Endodermal cell (in vitro differentiated cells): ENCODE data around the gene FTHL17. TPM values are rescaled to one million over a fixed set of nuclear protein-coding genes. Genes with fewer than 3 reads are reported as not detected.

ENCODE experiments used
- DNase-seq: peaks from one replicate; pipeline ENCODE4 v3.0.0-alpha.2; 2017
- H3K27ac ChIP-seq: 2 replicates; pipeline ENCODE4 v1.5.1; 2013; ENCODE audit warnings: mild to moderate bottlenecking, low read depth, low read length, moderate library complexity
- H3K27me3 ChIP-seq: 2 replicates; pipeline ENCODE4 v1.6.1; 2013; ENCODE audit warnings: mild to moderate bottlenecking, low read length, moderate library complexity; ENCODE audit not compliant: insufficient read depth, control insufficient read depth, poor library complexity, severe bottlenecking
- H3K36me3 ChIP-seq: 2 replicates; pipeline ENCODE4 v1.7.0; 2013; ENCODE audit warnings: mild to moderate bottlenecking, low read length, moderate library complexity; ENCODE audit not compliant: control insufficient read depth, insufficient read depth
- H3K4me1 ChIP-seq: one replicate; pipeline ENCODE4 v1.7.0; 2013; ENCODE audit warnings: low read length; ENCODE audit not compliant: control insufficient read depth, insufficient read depth
- H3K4me3 ChIP-seq: 2 replicates; pipeline ENCODE4 v1.5.1; 2013; ENCODE audit warnings: mild to moderate bottlenecking, low read length, moderate library complexity
- H3K9ac ChIP-seq: 2 replicates; pipeline ENCODE4 v1.6.1; 2013; ENCODE audit warnings: mild to moderate bottlenecking, low read length, moderate library complexity; ENCODE audit not compliant: poor library complexity, severe bottlenecking; ENCODE audit errors: extremely low read depth
- H3K9me3 ChIP-seq: 2 replicates; pipeline ENCODE4 v1.6.1; 2013; ENCODE audit warnings: mild to moderate bottlenecking, low read length, moderate library complexity; ENCODE audit not compliant: control insufficient read depth
- H3K27ac Mint-ChIP-seq: 2 replicates; pipeline ENCODE4 v1.8.0; 2020; ENCODE audit warnings: mixed read lengths
- H3K27me3 Mint-ChIP-seq: 2 replicates; pipeline ENCODE4 v1.8.0; 2021; ENCODE audit warnings: mild to moderate bottlenecking, mixed read lengths; ENCODE audit not compliant: insufficient read depth
- H3K36me3 Mint-ChIP-seq: 2 replicates; pipeline ENCODE4 v1.8.0; 2020; ENCODE audit warnings: low read depth, mixed read lengths
- H3K4me1 Mint-ChIP-seq: 2 replicates; pipeline ENCODE4 v1.8.0; 2020; ENCODE audit warnings: mixed read lengths
- H3K4me3 Mint-ChIP-seq: 2 replicates; pipeline ENCODE4 v1.8.0; 2020; ENCODE audit warnings: mild to moderate bottlenecking, moderate library complexity, mixed read lengths
- H3K9me3 Mint-ChIP-seq: 2 replicates; pipeline ENCODE4 v1.8.0; 2020; ENCODE audit warnings: mild to moderate bottlenecking, mixed read lengths
- WGBS, 2 experiments: methylation state at CpG; one replicate each; pipeline versions ENCODE4 v1.1.5 to v1.1.7; 2013; ENCODE audit warnings: missing lambda C conversion rate in 2 of 2, mixed read lengths in 1 of 2; ENCODE audit not compliant: insufficient coverage in 1 of 2, insufficient read length in 1 of 2; 5-methylcytosine and 5-hydroxymethylcytosine counted together
- long read RNA-seq, 4 experiments: library from polyadenylated mRNA in 2 of 4; library from RNA in 1 of 4; library from capped mRNA in 1 of 4; stranded (forward) in 3 of 4; unstranded in 1 of 4; transcript quantifications; one replicate each; pipeline ENCODE4 v2.0.0, GENCODE V29; 2020 to 2021; ENCODE audit warnings: inconsistent platforms in 1 of 4
- polyA plus RNA-seq, 2 experiments: library from polyadenylated mRNA; stranded (reverse); fragments of 50-300 nt; gene quantifications; one replicate each; pipeline ENCODE4 v1.2.3, GENCODE V29; 2013
- total RNA-seq, 2 donors: library from RNA; stranded (reverse); fragmentation: NEBNext Ultra II Directional in 1 of 2; extraction: Animal tissue kit (Norgen Biotek cat#: 25700) in 1 of 2; gene quantifications; 2 replicates in 1 of 2; 3 replicates in 1 of 2; pipeline ENCODE4 v1.2.1, GENCODE V29; 2021
- TF ChIP-seq, protein P1 (sequence below): fragments of 200-600 bp; sonication (generic); conservative IDR thresholded peaks from 2 replicates; pipeline ENCODE4 v1.5.0; 2021; ENCODE audit warnings: antibody characterized with exemption, mild to moderate bottlenecking

The FTHL17 gene
- not detected for total RNA-seq
- not detected for polyA plus RNA-seq (2013, experiment 1 of 2)
- polyA plus RNA-seq (2013, experiment 2 of 2), result not detected
- long read RNA-seq, experiment 1, result 0 reads
- long read RNA-seq, experiment 2, result 0 reads
- long read RNA-seq, experiment 3, result 0 reads
- long read RNA-seq, experiment 4, result 0 reads

DNA sequence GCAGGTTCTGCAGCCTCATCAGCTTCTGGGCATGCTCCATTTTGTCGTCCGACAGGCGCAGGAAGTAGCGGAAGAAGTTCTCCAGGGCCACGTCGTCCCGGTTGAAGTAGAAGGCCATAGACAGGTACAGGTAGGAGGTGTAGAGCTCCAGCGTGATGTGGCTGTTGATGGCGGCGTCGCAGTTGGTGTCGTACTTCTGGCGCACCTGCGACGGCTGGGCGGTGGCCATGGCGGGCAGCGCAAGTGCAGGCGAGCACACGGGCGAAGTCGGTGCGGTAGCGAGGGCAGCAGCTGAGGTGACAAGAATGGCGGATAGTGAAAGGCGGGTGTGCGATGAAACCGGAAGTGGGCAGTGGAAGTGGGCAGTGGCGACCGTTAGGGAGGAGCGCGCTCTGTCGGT is at the start of gene FTHL17:
Gene FTHL17 (minus strand): TSS at position 317 of the 400 bp plus-strand sequence. CDS start 88 bp downstream, at position 229.
- no peaks in the 10 kb centered on the region for H3K4me1 ChIP-seq
- H3K27me3 ChIP-seq, result no peaks in the 10 kb centered on the region
- Mint-ChIP-seq H3K9me3 (peaks cover 69% of the 10 kb centered on the region), H3K4me3 (no peak within 1 kb of the TSS), H3K27ac (no peak within 1 kb of the TSS), H3K27me3 (no peaks in the 10 kb centered on the region), H3K36me3 (no peaks in the 10 kb centered on the region), H3K4me1 (peaks cover 9% of the 10 kb centered on the region)
- TF ChIP-seq, protein P1, sequence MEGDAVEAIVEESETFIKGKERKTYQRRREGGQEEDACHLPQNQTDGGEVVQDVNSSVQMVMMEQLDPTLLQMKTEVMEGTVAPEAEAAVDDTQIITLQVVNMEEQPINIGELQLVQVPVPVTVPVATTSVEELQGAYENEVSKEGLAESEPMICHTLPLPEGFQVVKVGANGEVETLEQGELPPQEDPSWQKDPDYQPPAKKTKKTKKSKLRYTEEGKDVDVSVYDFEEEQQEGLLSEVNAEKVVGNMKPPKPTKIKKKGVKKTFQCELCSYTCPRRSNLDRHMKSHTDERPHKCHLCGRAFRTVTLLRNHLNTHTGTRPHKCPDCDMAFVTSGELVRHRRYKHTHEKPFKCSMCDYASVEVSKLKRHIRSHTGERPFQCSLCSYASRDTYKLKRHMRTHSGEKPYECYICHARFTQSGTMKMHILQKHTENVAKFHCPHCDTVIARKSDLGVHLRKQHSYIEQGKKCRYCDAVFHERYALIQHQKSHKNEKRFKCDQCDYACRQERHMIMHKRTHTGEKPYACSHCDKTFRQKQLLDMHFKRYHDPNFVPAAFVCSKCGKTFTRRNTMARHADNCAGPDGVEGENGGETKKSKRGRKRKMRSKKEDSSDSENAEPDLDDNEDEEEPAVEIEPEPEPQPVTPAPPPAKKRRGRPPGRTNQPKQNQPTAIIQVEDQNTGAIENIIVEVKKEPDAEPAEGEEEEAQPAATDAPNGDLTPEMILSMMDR, result no peak
- no peak within 1 kb of the TSS for H3K27ac ChIP-seq
- H3K9ac ChIP-seq, result no peak within 1 kb of the TSS
- WGBS, 2 experiments, result 94 to 100% methylated on average over 1 to 25 of the region's 33 CpGs
- no peaks in the 10 kb centered on the region for H3K36me3 ChIP-seq
- H3K9me3 ChIP-seq, result no peaks in the 10 kb centered on the region
- no peak within 1 kb of the TSS for H3K4me3 ChIP-seq
- DNase-seq, result no peak

DNA sequence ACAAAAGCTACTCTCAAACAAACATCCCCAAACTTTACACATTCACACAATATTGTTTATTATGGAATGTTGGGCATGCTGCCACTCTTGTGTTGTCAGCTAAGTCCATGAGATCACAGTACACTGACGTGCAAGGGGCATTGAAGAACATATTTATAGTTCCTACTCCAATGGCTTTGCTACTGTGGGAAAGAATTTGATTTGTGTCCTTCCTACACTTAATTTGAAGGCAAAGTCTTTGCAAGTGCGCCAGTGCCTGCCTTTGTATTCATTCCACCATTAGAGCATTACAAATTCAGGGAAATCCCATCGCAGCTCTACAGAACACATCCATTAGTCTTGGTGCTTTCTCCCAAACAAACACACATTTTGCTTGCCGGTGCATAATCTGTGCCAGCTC is 45.4 kb upstream of the FTHL17 start:
- DNase-seq, result no peak
- Mint-ChIP-seq H3K9me3 (peaks cover 34% of the 10 kb centered on the region), H3K27ac (no peak overlapping the region), H3K4me1 (no peaks in the 10 kb centered on the region), H3K4me3 (no peak overlapping the region), H3K36me3 (no peaks in the 10 kb centered on the region), H3K27me3 (peaks cover 5% of the 10 kb centered on the region)
- Histone ChIP-seq H3K9me3 (no peaks in the 10 kb centered on the region), H3K27ac (no peak overlapping the region), H3K27me3 (no peaks in the 10 kb centered on the region), H3K4me1 (no peaks in the 10 kb centered on the region), H3K4me3 (no peak overlapping the region), H3K9ac (no peak overlapping the region), H3K36me3 (no peaks in the 10 kb centered on the region)
- TF ChIP-seq, protein P1, result no peak
- 89% methylated on average over 4 of the region's 4 CpGs; no CpG with 5 or more reads in 1 of the 2 experiments for WGBS, 2 experiments

DNA sequence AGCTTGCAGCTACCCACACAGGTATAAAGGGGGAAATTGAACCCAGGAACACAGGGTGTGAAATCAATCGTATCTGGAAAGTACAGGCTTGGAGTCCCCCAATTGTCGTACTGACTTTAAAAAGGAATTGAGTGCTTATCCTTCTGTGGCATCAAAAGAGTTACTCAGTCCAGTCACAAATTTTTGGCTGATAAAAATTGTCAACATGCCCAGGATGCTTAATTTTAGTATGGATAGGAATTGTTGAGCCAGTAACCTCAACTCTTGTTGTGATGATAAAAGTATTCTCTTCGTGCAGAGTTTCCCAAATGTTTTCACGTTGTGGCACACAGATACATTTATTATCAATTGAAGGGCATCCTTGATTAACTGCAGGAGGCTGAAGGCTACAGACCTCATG is 43.6 kb upstream of the FTHL17 start:
- Mint-ChIP-seq H3K27ac (no peak overlapping the region), H3K27me3 (peaks cover 5% of the 10 kb centered on the region), H3K9me3 (peaks cover 39% of the 10 kb centered on the region), H3K36me3 (no peaks in the 10 kb centered on the region), H3K4me3 (no peak overlapping the region), H3K4me1 (no peaks in the 10 kb centered on the region)
- no peaks in the 10 kb centered on the region for H3K4me1 ChIP-seq
- no peaks in the 10 kb centered on the region for H3K9me3 ChIP-seq
- TF ChIP-seq, protein P1, result no peak
- H3K27me3 ChIP-seq, result no peaks in the 10 kb centered on the region
- H3K36me3 ChIP-seq, result no peaks in the 10 kb centered on the region
- H3K27ac ChIP-seq, result no peak overlapping the region
- 90 to 92% methylated on average over 2 to 4 of the region's 4 CpGs for WGBS, 2 experiments
- H3K4me3 ChIP-seq, result no peak overlapping the region
- DNase-seq, result no peak
- no peak overlapping the region for H3K9ac ChIP-seq
